Dedifferentiated amniotic fluid mesenchymal stem cell (primary cell): ENCODE measurements around the gene HSD11B2.
"Not testable (repeated sequence)": the region's sequence is repeated elsewhere in the genome, so short reads cannot be mapped to it uniquely, and the experiment has no call there.

ENCODE experiments used
- DNase-seq: peaks from one replicate; pipeline ENCODE4 v3.0.0-alpha.2; 2016; ENCODE audit errors: extremely low spot score

HSD11B2 gene

GRCh38 chr16:67415421-67415820, 15.5 kb upstream of the HSD11B2 start:
- DNase-seq = not testable (repeated sequence)

- DNase-seq = peak; percentile 63
Measured at GRCh38 chr16:67415872-67416793, 14.8 kb upstream of the HSD11B2 start, which contains the start of gene ZDHHC1. Gene ZDHHC1, minus strand, starts transcription at chr16:67416477. Its CDS starts 8,702 bp downstream, at chr16:67407775.

GRCh38 chr16:67417333-67418061, 13.4 kb upstream of the HSD11B2 start:
- no peak for DNase-seq

- DNase-seq = no peak
Measured at GRCh38 chr16:67419502-67419901, 11.4 kb upstream of the HSD11B2 start.

GRCh38 chr16:67419931-67420330, 11.0 kb upstream of the HSD11B2 start:
- no peak for DNase-seq

GRCh38 chr16:67421030-67421429, 9.9 kb upstream of the HSD11B2 start:
- DNase-seq = no peak

- DNase-seq = no peak
Measured at GRCh38 chr16:67423015-67423414, 7.9 kb upstream of the HSD11B2 start.

GRCh38 chr16:67423611-67424260, 7.2 kb upstream of the HSD11B2 start:
- no peak for DNase-seq

- no peak for DNase-seq
Measured at GRCh38 chr16:67424261-67424615, 6.7 kb upstream of the HSD11B2 start.

GRCh38 chr16:67425061-67425460, 5.9 kb upstream of the HSD11B2 start:
- no peak for DNase-seq

- DNase-seq = no peak
Measured at GRCh38 chr16:67425580-67425979, 5.3 kb upstream of the HSD11B2 start.

- DNase-seq = no peak
Measured at GRCh38 chr16:67426022-67426421, 4.9 kb upstream of the HSD11B2 start.

- DNase-seq = no peak
Measured at GRCh38 chr16:67426950-67427349, 4.0 kb upstream of the HSD11B2 start.

- peak; percentile 36 for DNase-seq
Measured at GRCh38 chr16:67428146-67428731, 2.7 kb upstream of the HSD11B2 start.

GRCh38 chr16:67429053-67429798, 1.7 kb upstream of the HSD11B2 start:
- DNase-seq = no peak

- no peak for DNase-seq
Measured at GRCh38 chr16:67429799-67430503, 970 bp upstream of the HSD11B2 start.

GRCh38 chr16:67430504-67430976, 381 bp upstream of the HSD11B2 start:
- no peak for DNase-seq

- DNase-seq = no peak
Measured at GRCh38 chr16:67431775-67432505, 1.0 kb downstream of the HSD11B2 start.

GRCh38 chr16:67432506-67432890, 1.6 kb downstream of the HSD11B2 start:
- no peak for DNase-seq
